Uterus (tissue), 2 donors: Measurements from ENCODE around the gene CKS1B.

ENCODE experiments used
- POLR2A ChIP-seq, 2 donors: fragments of 450-650 bp; IDR thresholded peaks; one replicate each; pipeline ENCODE4 v1.6.1; 2016; ENCODE audit warnings: antibody characterized with exemption in 2 of 2, mild to moderate bottlenecking in 1 of 2, moderate library complexity in 1 of 2
- TF ChIP-seq, protein P1 (sequence below), 4 experiments: fragments of 200-600 bp in 2 of 4; fragments of 450-650 bp in 2 of 4; sonication (generic) in 2 of 4; IDR thresholded peaks; one replicate each; pipeline ENCODE4 v1.5.1; 2016 to 2019; ENCODE audit warnings: antibody characterized with exemption in 4 of 4, mild to moderate bottlenecking in 2 of 4, moderate library complexity in 1 of 4

DNA sequence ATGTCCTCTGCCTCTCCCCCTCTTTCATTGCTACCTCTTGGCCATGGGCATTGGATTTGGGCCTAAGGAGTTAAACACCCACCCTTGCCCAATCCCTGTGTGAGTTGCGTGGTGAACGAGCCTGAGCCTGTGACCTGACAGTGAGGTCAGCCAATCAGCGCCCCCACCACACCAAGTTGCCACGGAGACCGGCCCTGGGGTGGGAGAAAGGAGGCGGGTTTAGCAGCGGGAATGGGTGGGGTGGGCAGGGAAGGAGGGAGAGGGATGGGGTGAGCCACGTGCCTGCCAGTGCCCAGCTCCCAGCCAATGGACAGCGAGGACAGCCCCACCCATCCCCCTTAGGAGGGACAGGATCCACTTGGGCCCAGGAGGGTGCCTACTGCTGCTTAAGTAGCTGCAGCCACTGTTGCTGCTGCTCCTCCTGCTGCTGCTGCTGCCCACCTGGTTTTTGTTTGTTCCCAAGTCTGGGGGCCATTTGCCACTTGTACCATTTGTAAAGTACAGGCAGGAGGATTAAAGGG is 37.6 kb downstream of the CKS1B start:
- TF ChIP-seq, protein P1, sequence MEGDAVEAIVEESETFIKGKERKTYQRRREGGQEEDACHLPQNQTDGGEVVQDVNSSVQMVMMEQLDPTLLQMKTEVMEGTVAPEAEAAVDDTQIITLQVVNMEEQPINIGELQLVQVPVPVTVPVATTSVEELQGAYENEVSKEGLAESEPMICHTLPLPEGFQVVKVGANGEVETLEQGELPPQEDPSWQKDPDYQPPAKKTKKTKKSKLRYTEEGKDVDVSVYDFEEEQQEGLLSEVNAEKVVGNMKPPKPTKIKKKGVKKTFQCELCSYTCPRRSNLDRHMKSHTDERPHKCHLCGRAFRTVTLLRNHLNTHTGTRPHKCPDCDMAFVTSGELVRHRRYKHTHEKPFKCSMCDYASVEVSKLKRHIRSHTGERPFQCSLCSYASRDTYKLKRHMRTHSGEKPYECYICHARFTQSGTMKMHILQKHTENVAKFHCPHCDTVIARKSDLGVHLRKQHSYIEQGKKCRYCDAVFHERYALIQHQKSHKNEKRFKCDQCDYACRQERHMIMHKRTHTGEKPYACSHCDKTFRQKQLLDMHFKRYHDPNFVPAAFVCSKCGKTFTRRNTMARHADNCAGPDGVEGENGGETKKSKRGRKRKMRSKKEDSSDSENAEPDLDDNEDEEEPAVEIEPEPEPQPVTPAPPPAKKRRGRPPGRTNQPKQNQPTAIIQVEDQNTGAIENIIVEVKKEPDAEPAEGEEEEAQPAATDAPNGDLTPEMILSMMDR (IDR thresholded peaks at IDR 0.05): no peak
- TF ChIP-seq POLR2A (IDR thresholded peaks at IDR 0.05): no peak
